ENCODE data around the gene SGK1.
"Not testable (repeated sequence)": the region's sequence is repeated elsewhere in the genome, so short reads cannot be mapped to it uniquely, and the experiment has no call there.

Gene SGK1

DNA sequence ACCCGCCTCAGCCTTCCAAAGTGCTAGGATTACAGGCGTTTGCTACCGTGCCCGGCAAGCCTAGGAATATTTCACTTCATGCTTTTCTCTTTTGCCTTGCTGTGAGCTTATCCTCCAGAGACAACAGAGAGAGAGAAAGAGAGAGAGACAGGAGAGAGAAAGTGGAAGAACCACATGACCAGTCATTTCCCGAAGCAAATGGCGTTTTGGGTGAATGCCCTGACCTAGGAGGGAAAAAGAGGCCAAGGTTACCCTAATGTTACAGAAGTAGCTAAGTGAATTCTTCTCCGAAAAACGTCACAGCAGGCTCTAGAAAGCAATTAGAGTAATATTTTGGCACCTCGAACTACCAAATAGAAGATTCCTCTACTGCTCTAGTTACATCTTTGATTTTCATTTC is 9.1 kb downstream of the SGK1 start:
- no peaks in the 10 kb centered on the region for H3K27me3 ChIP-seq (replicated peaks; ENCODE audit: control insufficient read depth, insufficient read depth, low read length)
- H3K4me3 ChIP-seq (replicated peaks; ENCODE audit: low read depth, low read length): no peak overlapping the region
- TF ChIP-seq, protein P1, sequence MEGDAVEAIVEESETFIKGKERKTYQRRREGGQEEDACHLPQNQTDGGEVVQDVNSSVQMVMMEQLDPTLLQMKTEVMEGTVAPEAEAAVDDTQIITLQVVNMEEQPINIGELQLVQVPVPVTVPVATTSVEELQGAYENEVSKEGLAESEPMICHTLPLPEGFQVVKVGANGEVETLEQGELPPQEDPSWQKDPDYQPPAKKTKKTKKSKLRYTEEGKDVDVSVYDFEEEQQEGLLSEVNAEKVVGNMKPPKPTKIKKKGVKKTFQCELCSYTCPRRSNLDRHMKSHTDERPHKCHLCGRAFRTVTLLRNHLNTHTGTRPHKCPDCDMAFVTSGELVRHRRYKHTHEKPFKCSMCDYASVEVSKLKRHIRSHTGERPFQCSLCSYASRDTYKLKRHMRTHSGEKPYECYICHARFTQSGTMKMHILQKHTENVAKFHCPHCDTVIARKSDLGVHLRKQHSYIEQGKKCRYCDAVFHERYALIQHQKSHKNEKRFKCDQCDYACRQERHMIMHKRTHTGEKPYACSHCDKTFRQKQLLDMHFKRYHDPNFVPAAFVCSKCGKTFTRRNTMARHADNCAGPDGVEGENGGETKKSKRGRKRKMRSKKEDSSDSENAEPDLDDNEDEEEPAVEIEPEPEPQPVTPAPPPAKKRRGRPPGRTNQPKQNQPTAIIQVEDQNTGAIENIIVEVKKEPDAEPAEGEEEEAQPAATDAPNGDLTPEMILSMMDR (IDR thresholded peaks at IDR 0.05; ENCODE audit: insufficient read depth, low read length, poor library complexity, severe bottlenecking): no peak
- H3K36me3 ChIP-seq (ENCODE audit: control insufficient read depth, insufficient read depth, low read length): no peaks in the 10 kb centered on the region
- no peak for DNase-seq (ENCODE audit: extremely low read depth, insufficient read length)

DNA sequence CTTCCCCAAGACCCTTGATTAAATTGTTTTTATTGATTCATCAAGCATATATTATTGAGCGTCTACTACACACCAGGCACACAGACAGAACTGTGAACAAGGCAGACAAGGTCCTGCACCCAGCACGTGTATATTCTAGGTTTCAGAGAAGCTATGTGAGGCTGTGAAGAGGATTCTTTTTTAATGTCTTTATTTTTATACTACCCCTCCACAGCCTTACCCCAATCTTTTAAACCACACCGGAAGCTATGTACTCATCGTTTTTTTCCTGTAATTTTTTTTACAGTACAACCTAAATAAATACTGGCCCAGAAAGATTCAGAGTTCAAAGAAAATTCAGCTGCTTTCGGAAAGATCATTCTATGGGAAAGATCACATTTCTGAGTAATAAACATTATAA is 10.0 kb downstream of the SGK1 start:
- Histone ChIP-seq H3K36me3 (ENCODE audit: control insufficient read depth, insufficient read depth, low read length) (no peaks in the 10 kb centered on the region), H3K4me3 (replicated peaks; ENCODE audit: low read depth, low read length) (no peak overlapping the region), H3K27me3 (replicated peaks; ENCODE audit: control insufficient read depth, insufficient read depth, low read length) (no peaks in the 10 kb centered on the region)
- DNase-seq (ENCODE audit: extremely low read depth, insufficient read length): no peak
- TF ChIP-seq, protein P1 (IDR thresholded peaks at IDR 0.05; ENCODE audit: insufficient read depth, low read length, poor library complexity, severe bottlenecking): no peak

DNA sequence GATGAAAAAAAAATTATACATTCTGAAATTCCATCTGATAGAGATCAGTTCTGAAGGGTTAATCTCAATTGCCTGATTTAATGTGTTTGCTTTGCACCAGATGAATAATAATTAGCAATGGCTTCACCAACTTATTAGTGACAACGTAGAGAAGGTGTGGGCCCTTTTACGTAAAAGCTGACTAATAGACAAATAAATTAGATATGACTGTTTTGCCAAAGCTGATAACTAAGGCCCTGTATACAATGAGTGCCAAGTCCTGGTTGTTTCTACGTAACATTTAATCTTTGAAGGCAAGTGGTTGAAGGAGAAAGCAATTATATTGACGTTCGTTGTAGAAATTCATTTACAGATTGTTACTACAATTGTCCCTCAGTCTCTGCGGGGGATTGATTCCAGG is 10.8 kb downstream of the SGK1 start:
- TF ChIP-seq, protein P1 (IDR thresholded peaks at IDR 0.05; ENCODE audit: insufficient read depth, low read length, poor library complexity, severe bottlenecking): no peak

GRCh38 chr6:134304381-134304780 is 13.5 kb downstream of the SGK1 start:
- not testable (repeated sequence) for H3K4me3 ChIP-seq (replicated peaks; ENCODE audit: low read depth, low read length); H3K27me3 ChIP-seq (replicated peaks; ENCODE audit: control insufficient read depth, insufficient read depth, low read length); H3K36me3 ChIP-seq (ENCODE audit: control insufficient read depth, insufficient read depth, low read length); DNase-seq (ENCODE audit: extremely low read depth, insufficient read length)

More for the DNA sequence above, 10.8 kb downstream of the SGK1 start:
- no peaks in the 10 kb centered on the region for H3K36me3 ChIP-seq (ENCODE audit: control insufficient read depth, insufficient read depth, low read length)
- no peak overlapping the region for H3K4me3 ChIP-seq (replicated peaks; ENCODE audit: low read depth, low read length)
- no peaks in the 10 kb centered on the region for H3K27me3 ChIP-seq (replicated peaks; ENCODE audit: control insufficient read depth, insufficient read depth, low read length)
- no peak for DNase-seq (ENCODE audit: extremely low read depth, insufficient read length)

- H3K27me3 ChIP-seq (replicated peaks; ENCODE audit: control insufficient read depth, insufficient read depth, low read length): no peaks in the 10 kb centered on the region
- no peak for DNase-seq (ENCODE audit: extremely low read depth, insufficient read length)
- no peaks in the 10 kb centered on the region for H3K36me3 ChIP-seq (ENCODE audit: control insufficient read depth, insufficient read depth, low read length)
- TF ChIP-seq, protein P1 (IDR thresholded peaks at IDR 0.05; ENCODE audit: insufficient read depth, low read length, poor library complexity, severe bottlenecking): no peak
- no peak overlapping the region for H3K4me3 ChIP-seq (replicated peaks; ENCODE audit: low read depth, low read length)
Measured at GRCh38 chr6:134303891-134304290, 14.0 kb downstream of the SGK1 start.

DNA sequence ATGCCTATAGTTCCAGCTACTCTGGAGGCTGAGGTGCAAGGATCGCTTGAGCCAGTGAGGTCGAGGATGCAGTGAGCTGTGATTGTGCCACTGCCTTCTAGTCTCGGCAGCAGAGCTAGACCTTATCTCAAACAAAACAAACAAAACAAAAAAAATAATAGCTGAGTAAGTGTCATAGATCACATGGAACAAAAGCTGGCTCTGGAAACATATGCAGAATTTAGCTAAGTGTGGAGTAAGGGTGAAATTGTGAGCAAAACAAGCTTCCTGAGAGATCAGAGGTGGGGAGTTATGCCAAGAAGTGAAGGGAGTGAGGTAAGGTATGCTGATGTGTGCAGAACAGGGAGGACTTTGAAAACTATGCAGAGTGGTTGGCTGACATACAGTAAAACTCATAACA is 18.7 kb downstream of the SGK1 start:
- TF ChIP-seq, protein P1 (IDR thresholded peaks at IDR 0.05; ENCODE audit: insufficient read depth, low read length, poor library complexity, severe bottlenecking): no peak
- H3K36me3 ChIP-seq (ENCODE audit: control insufficient read depth, insufficient read depth, low read length): no peaks in the 10 kb centered on the region
- no peak overlapping the region for H3K4me3 ChIP-seq (replicated peaks; ENCODE audit: low read depth, low read length)
- no peak for DNase-seq (ENCODE audit: extremely low read depth, insufficient read length)
- no peaks in the 10 kb centered on the region for H3K27me3 ChIP-seq (replicated peaks; ENCODE audit: control insufficient read depth, insufficient read depth, low read length)

Measured in GM06990 (cell line).